K562 (cell line): ENCODE data around the gene ADK. TPM values are rescaled to one million over a fixed set of nuclear protein-coding genes. Genes with fewer than 3 reads are reported as not detected.

Source experiments
- DNMT1 ChIP-seq: fragments of 450-650 bp; IDR thresholded peaks from 2 replicates; pipeline ENCODE4 v1.6.1; 2016; ENCODE audit warnings: antibody characterized with exemption, mild to moderate bottlenecking
- EGR1 ChIP-seq: fragments of 450-650 bp; conservative IDR thresholded peaks from 2 replicates; pipeline ENCODE4 v1.6.1; 2017; ENCODE audit warnings: mild to moderate bottlenecking
- KDM1A ChIP-seq, 2 experiments: fragments of 450-650 bp; IDR thresholded peaks; 2 replicates each; pipeline ENCODE4 v1.6.1; 2016; ENCODE audit warnings: mild to moderate bottlenecking in 2 of 2
- KLF13 ChIP-seq: fragments of 450-650 bp; IDR thresholded peaks from 2 replicates; pipeline ENCODE4 v1.6.1; 2016; ENCODE audit warnings: missing genetic modification characterization, low read depth, mild to moderate bottlenecking, missing compliant biosample characterization, moderate library complexity, borderline replicate concordance
- MAZ ChIP-seq, 2 experiments: fragments of 450-650 bp in 1 of 2; sonication (generic) in 1 of 2; formaldehyde crosslinking; IDR thresholded peaks in 1 of 2; conservative IDR thresholded peaks in 1 of 2; 2 replicates each; pipeline versions ENCODE4 v1.4.0 to v1.5.0; 2020; ENCODE audit warnings: mild to moderate bottlenecking in 1 of 2, missing genetic modification reagents in 1 of 2
- NFATC3 ChIP-seq: fragments of 450-650 bp; IDR thresholded peaks from 2 replicates; pipeline ENCODE4 v1.6.1; 2017; ENCODE audit warnings: mild to moderate bottlenecking
- NR1H2 ChIP-seq: sonication (generic); formaldehyde crosslinking; IDR thresholded peaks from 2 replicates; pipeline ENCODE4 v1.4.0; 2020; ENCODE audit warnings: mild to moderate bottlenecking, missing genetic modification reagents
- POLR3G ChIP-seq: IDR thresholded peaks from 2 replicates; pipeline ENCODE4 v1.6.1; 2011; ENCODE audit not compliant: insufficient read length, insufficient replicate concordance; ENCODE audit errors: extremely low read depth
- RAD21 ChIP-seq, 2 experiments: fragments of 250-450 bp in 1 of 2; fragments of 450-650 bp in 1 of 2; sonication (Bioruptor Pico) in 1 of 2; formaldehyde crosslinking in 1 of 2; IDR thresholded peaks in 1 of 2; conservative IDR thresholded peaks in 1 of 2; 2 replicates each; pipeline versions ENCODE4 v1.4.0 to v1.8.0; 2020 to 2022; ENCODE audit warnings: mild to moderate bottlenecking in 2 of 2, moderate library complexity in 1 of 2
- RFX7 ChIP-seq: fragments of 250-450 bp; sonication (Bioruptor Pico); IDR thresholded peaks from 2 replicates; pipeline ENCODE4 v1.5.1; 2021; ENCODE audit warnings: mild to moderate bottlenecking
- TFAM ChIP-seq: fragments of 250-450 bp; sonication (Bioruptor Pico); conservative IDR thresholded peaks from 2 replicates; pipeline ENCODE4 v1.5.0; 2021; ENCODE audit warnings: mild to moderate bottlenecking, moderate library complexity
- ZBTB7A ChIP-seq: IDR thresholded peaks from 2 replicates; pipeline ENCODE4 v1.6.1; 2011; ENCODE audit warnings: low read depth, mild to moderate bottlenecking, low read length, moderate library complexity, borderline replicate concordance; ENCODE audit not compliant: control insufficient read depth
- ZKSCAN3 ChIP-seq: fragments of 250-450 bp; sonication (Bioruptor Pico); IDR thresholded peaks from 2 replicates; pipeline ENCODE4 v1.4.0; 2020
- ZNF23 ChIP-seq: fragments of 250-450 bp; sonication (Bioruptor Pico); IDR thresholded peaks from 2 replicates; pipeline ENCODE4 v1.4.0; 2020; ENCODE audit warnings: mild to moderate bottlenecking
- ZNF24 ChIP-seq: fragments of 450-650 bp; IDR thresholded peaks from 2 replicates; pipeline ENCODE4 v1.6.1; 2016
- ZNF780A ChIP-seq: fragments of 250-450 bp; sonication (Bioruptor Pico); IDR thresholded peaks from 2 replicates; pipeline ENCODE4 v1.5.0; 2021; ENCODE audit warnings: mild to moderate bottlenecking
- polyA plus RNA-seq, 8 experiments: library from polyadenylated mRNA; depleted of rRNA in 4 of 8; stranded (reverse) in 5 of 8; unstranded in 3 of 8; fragments of >200 nt; fragmentation: Nextera tagmentation in 2 of 8; fragmentation: Illumina TruSeq in 1 of 8; extraction: Ambion mirVana in 2 of 8; extraction: Trizol in 1 of 8; gene quantifications; 2 replicates each; pipeline versions ENCODE4 v1.2.1 to v1.2.3, GENCODE V29; 2011 to 2014; ENCODE audit warnings: inconsistent platforms in 1 of 8, missing spikeins in 1 of 8
- total RNA-seq, 7 experiments: library from RNA; depleted of rRNA in 6 of 7; stranded (reverse); fragments of >200 nt in 6 of 7; fragmentation: Illumina TruSeq in 2 of 7; extraction: Trizol in 2 of 7; gene quantifications; 2 replicates each; pipeline versions ENCODE4 v1.2.1 to v1.2.3, GENCODE V29; 2011 to 2021; ENCODE audit warnings: low replicate concordance in 1 of 7
- TF ChIP-seq, protein P1 (sequence below), 2 experiments: fragments of 250-450 bp in 1 of 2; fragments of 450-650 bp in 1 of 2; sonication (Bioruptor Pico) in 1 of 2; IDR thresholded peaks; 2 replicates each; pipeline versions ENCODE4 v1.6.1 to v1.8.0; 2016 to 2021; ENCODE audit warnings: mild to moderate bottlenecking in 2 of 2, moderate library complexity in 2 of 2, missing compliant biosample characterization in 1 of 2, missing genetic modification characterization in 1 of 2
- TF ChIP-seq, protein P2 (sequence below): fragments of 450-650 bp; formaldehyde crosslinking; IDR thresholded peaks from 2 replicates; pipeline ENCODE4 v1.4.0; 2020; ENCODE audit warnings: mild to moderate bottlenecking, moderate library complexity

ADK gene
- total and polyA plus RNA-seq, 9 of the 15 experiments (the other 6 are each of a cell fraction or from before 2014, with no cell fraction given): 54.2 to 97.8 (median 73.6) TPM

DNA sequence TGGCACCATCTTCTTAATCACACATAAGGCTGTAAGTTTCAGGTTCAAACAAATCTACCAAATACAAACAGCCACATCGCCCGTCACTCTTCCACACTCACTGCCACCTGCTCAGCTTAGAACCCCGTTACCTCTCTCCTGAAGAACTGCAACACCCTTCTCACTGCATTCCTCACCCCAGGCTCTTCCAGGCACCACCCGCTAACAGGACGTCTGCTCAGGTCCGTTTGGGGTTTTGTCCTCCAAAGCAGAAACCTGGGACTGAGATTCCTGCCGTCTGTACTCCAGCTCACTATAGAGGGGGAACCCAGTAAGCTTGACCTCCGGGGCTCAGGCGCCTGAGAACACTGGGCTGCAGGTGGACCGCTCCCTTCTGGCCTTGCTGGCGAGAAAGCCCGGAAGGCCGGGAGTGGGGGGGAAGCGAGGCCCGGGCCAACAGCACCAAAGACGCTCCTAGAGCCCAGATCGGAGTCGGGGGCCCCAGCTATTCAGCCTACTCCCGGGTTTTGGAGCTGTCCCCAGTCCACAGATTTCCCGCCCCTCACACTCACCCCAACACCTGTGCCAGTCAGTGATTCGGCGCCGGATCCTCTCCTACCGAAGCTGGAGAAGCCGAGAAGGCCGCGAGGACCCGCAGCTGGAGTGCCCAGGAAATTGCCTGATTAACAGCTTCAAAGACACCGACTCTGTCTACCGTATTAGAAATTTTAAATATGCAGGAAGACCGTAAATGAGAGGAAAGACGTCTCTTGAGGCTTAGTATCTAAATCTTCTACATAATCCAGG lies 624 bp upstream of the ADK start, which contains the start of gene AP3M1 (continued):
- TF ChIP-seq RFX7 (CRISPR knock-in tag) (no peak), NR1H2 (CRISPR knock-in tag) (no peak), TFAM (CRISPR knock-in tag) (no peak), RAD21 (CRISPR knock-in tag; conservative IDR thresholded peaks at IDR 0.05 in 1 of 2, IDR thresholded peaks at IDR 0.05 in 1 of 2) (peak; percentile 11 to 18; a peak in 2 of 4 replicates), KDM1A (IDR thresholded peaks at IDR 0.05) (no peak), NFATC3 (no peak), ZNF23 (CRISPR knock-in tag) (no peak), POLR3G (no peak), ZNF24 (no peak; the same call in 1 of the 2 replicates), DNMT1 (no peak), ZKSCAN3 (CRISPR knock-in tag) (no peak), ZNF780A (CRISPR knock-in tag) (no peak), ZBTB7A (no peak), EGR1 (no peak), KLF13 (tag) (no peak), MAZ (CRISPR knock-in tag; conservative IDR thresholded peaks at IDR 0.05 in 1 of 2, IDR thresholded peaks at IDR 0.05 in 1 of 2) (peak in 1 of 2 experiments; percentile 71; a peak in 3 of 4 replicates)
- TF ChIP-seq, protein P1, sequence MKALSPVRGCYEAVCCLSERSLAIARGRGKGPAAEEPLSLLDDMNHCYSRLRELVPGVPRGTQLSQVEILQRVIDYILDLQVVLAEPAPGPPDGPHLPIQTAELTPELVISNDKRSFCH (CRISPR knock-in tag; IDR thresholded peaks at IDR 0.05): no peak
- TF ChIP-seq, protein P1 (tag; IDR thresholded peaks at IDR 0.05): no peak
- TF ChIP-seq, protein P2, sequence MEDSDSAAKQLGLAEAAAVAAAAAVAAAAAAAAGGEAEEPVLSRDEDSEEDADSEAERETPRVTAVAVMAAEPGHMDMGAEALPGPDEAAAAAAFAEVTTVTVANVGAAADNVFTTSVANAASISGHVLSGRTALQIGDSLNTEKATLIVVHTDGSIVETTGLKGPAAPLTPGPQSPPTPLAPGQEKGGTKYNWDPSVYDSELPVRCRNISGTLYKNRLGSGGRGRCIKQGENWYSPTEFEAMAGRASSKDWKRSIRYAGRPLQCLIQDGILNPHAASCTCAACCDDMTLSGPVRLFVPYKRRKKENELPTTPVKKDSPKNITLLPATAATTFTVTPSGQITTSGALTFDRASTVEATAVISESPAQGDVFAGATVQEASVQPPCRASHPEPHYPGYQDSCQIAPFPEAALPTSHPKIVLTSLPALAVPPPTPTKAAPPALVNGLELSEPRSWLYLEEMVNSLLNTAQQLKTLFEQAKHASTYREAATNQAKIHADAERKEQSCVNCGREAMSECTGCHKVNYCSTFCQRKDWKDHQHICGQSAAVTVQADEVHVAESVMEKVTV (CRISPR knock-in tag): peak; percentile 15; the same call in 1 of the 2 replicates
